Right cardiac atrium (tissue), 5 donors: Measurements from ENCODE around the gene SREK1IP1. TPM values are rescaled to one million over a fixed set of nuclear protein-coding genes. Genes with fewer than 3 reads are reported as not detected.

Source experiments
- ATAC-seq, 2 donors: fragments of 200-7000 bp; cut with Tn5 transposase; one replicate each; pipeline versions ENCODE4 v1.8.0 to v1.9.1; 2020; ENCODE audit warnings: moderate library complexity in 2 of 2, mild to moderate bottlenecking in 1 of 2
- DNase-seq, 3 donors: peaks; one replicate each; pipeline ENCODE4 v3.0.0-alpha.2; 2020
- H3K27ac ChIP-seq: one replicate; pipeline ENCODE4 v1.5.1; 2013; ENCODE audit warnings: mild to moderate bottlenecking, low read length, control low read depth, moderate library complexity
- H3K27me3 ChIP-seq: one replicate; pipeline ENCODE4 v1.6.1; 2013; ENCODE audit not compliant: control insufficient read depth, insufficient read depth
- H3K4me1 ChIP-seq: one replicate; pipeline ENCODE4 v1.6.1; 2013; ENCODE audit warnings: low read length; ENCODE audit not compliant: control insufficient read depth, insufficient read depth
- H3K4me3 ChIP-seq: one replicate; pipeline ENCODE4 v1.5.1; 2013; ENCODE audit warnings: low read length, control low read depth
- H3K9me3 ChIP-seq: one replicate; pipeline ENCODE4 v1.6.1; 2013; ENCODE audit warnings: low read length; ENCODE audit not compliant: control insufficient read depth
- WGBS: extraction: QIAGEN DNeasy Blood & Tissue Kit; methylation state at CpG from one replicate; pipeline ENCODE4 v1.1.7; 2013; 5-methylcytosine and 5-hydroxymethylcytosine counted together
- intact Hi-C, 4 donors: fragments of 100-400 bp; cut with DNase I; formaldehyde crosslinking; loops; one replicate each; pipeline versions ENCODE4 v1.11.0 to v1.14.0; 2022 to 2023
- long read RNA-seq, 4 donors: library from polyadenylated mRNA; unstranded; transcript quantifications; one replicate each; pipeline ENCODE4 v2.0.0, GENCODE V29; 2020 to 2021
- polyA plus RNA-seq: library from polyadenylated mRNA; stranded (reverse); fragments of 200-250 nt; gene quantifications from one replicate; pipeline ENCODE4 v1.2.3, GENCODE V29; 2013
- total RNA-seq, 4 donors: library from RNA; stranded (reverse); fragmentation: NEBNext Ultra II Directional; extraction: Animal tissue kit (Norgen Biotek cat#: 25700); gene quantifications; one replicate each; pipeline ENCODE4 v1.2.1, GENCODE V29; 2021
- donor health status: healthy with polysubstance abuse.
- donor health status: DM: no; HTN: yes; CAD: no.
- donor health status: DM: no; HTN: no; CAD: no.
- donor health status: DM: no; HTN: yes; CAD: no; lungs with severe emphysema.
- donor health status: DM: yes; HTN: yes; CAD: no.

The SREK1IP1 gene
- total RNA-seq, result 10 to 100 TPM; 12.2 to 15.3 (median 13.3) TPM
- 7.4 TPM for polyA plus RNA-seq
- long read RNA-seq, donor 1, full-length matches to known transcripts, result 8 of 14 reads
- long read RNA-seq, donor 1, partial matches to known transcripts, result 3 of 14 reads
- long read RNA-seq, donor 1, other reads (novel, unspliced or antisense), result 3 of 14 reads
- long read RNA-seq, donor 2, full-length matches to known transcripts, result 3 of 6 reads
- long read RNA-seq, donor 2, partial matches to known transcripts, result 1 of 6 reads
- long read RNA-seq, donor 2, other reads (novel, unspliced or antisense), result 2 of 6 reads
- long read RNA-seq, donor 3, full-length matches to known transcripts, result 2 of 5 reads
- long read RNA-seq, donor 3, partial matches to known transcripts, result 2 of 5 reads
- long read RNA-seq, donor 3, other reads (novel, unspliced or antisense), result 1 of 5 reads
- long read RNA-seq, donor 4, partial matches to known transcripts, result 0 of 1 reads
- long read RNA-seq, donor 4, other reads (novel, unspliced or antisense), result 1 of 1 reads

DNA sequence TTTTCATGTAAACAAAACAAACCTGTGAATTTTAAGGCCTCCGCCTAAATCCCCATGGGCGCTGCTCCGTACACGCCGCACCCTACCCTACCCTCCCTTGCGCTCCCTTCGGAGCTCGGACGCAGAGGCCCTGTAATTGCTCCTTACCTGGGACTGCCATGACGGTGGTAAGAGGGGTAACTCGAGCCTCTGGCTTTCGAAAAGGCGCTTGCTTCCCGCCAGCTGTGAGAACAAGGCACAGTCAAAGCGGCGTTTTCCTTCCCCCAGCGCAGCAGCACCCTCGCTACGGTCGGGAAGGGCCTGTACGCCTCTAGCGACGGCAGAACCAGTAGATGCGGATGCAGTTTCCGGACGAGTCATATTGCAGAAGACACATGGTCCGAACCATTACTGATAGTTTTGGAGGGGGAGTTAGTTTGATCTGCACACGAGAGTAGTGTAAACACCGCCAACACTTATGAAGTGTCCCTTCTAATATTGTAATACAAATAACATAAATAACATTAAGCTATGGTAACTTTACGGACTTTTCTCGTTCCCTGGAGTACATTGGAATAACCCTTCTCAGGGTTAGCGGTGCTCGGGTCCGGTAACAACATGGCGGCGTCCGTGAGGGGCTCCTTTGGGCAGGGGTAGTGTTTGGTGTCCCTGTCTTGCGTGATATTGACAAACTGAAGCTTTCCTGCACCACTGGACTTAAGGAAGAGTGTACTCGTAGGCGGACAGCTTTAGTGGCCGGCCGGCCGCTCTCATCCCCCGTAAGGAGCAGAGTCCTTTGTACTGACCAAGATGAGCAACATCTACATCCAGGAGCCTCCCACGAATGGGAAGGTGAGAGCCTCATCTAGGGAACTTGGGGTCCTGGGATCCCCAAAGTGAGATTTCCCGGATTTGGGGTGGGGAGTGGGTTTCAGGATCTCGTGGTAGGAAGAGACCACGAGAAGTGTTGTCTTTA is at the start of gene SREK1IP1, which contains the start of gene CWC27:
Gene SREK1IP1 (minus strand): TSS at position 334 of the 955 bp plus-strand sequence. CDS start 174 bp downstream, at position 160.
Gene CWC27 (plus strand): TSS at position 573 of the 955 bp plus-strand sequence. CDS start 217 bp downstream, at position 790.
- Histone ChIP-seq H3K4me3 (peak within 1 kb of the TSS; percentile 100), H3K27me3 (no peaks in the 10 kb centered on the region), H3K27ac (peak within 1 kb of the TSS; percentile 86), H3K9me3 (no peaks in the 10 kb centered on the region), H3K4me1 (peaks cover 4% of the 10 kb centered on the region)
- ATAC-seq (peak; percentile 99), DNase-seq (peak; percentile 81 to 90 (median 89))
- under 1% methylated on average over 48 of the region's 48 CpGs for WGBS
- intact Hi-C loops, result no loop called here

DNA sequence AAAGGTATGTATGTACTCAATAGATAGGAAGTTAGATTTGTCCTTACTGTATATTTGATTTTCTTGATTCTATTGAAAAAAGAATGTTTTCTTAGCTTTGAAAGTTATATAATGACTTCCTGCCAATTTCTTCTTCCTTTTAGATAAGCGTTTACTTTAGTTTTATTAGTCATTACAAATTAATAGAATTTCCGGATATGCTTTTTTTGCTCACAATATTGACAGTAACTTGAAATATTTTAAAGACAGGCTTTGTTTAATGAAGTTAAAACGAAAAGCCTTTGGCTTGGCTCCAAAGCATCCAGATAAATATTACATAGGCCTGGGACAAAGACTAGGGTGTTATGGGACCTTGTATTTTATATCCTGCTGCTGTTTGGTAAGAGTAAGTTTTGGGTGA is 49.8 kb upstream of the SREK1IP1 start:
- DNase-seq, result no peak
- no peak for ATAC-seq
- WGBS, result 36% methylated on average over 3 of the region's 3 CpGs
- H3K9me3 ChIP-seq, result no peaks in the 10 kb centered on the region
- intact Hi-C loops, result loop anchor here in 2 of 4 donors (5.0 to 10.0 kb wide), 2 partner anchors 664 to 667 kb away; partner anchors contain the start of gene ADAMTS6 (in 2 of the 2)
- no peaks in the 10 kb centered on the region for H3K27me3 ChIP-seq
- no peak overlapping the region for H3K27ac ChIP-seq
- no peaks in the 10 kb centered on the region for H3K4me1 ChIP-seq
- H3K4me3 ChIP-seq, result no peak overlapping the region

DNA sequence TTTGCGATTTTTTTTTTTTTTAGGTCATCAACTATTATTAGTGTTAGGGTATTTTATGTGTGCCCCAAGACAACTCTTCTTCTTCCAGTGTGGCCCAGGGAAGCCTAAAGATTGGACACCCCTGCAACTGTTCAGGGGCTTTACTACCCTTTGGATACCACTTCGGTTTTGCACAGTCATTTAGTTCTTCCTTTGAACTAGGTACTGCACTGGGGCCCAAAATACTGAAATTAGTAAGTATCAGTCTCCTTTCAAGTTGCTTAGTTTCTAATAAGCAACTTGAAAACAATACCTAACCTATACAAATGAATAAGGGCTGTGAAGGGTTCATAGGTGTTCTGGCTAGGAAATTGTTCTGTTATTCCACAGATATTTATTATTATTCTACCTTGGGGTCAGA is 45.6 kb upstream of the SREK1IP1 start:
- intact Hi-C loops, result loop anchor here in 1 of 4 donors (10.0 kb wide), 1 partner anchor 671 kb away; the partner anchor contains the start of gene ADAMTS6
- Histone ChIP-seq H3K9me3 (no peaks in the 10 kb centered on the region), H3K4me3 (no peak overlapping the region), H3K27ac (no peak overlapping the region), H3K4me1 (no peaks in the 10 kb centered on the region), H3K27me3 (no peaks in the 10 kb centered on the region)
- DNase-seq (no peak), ATAC-seq (no peak)
- 83% methylated on average over 2 of the region's 2 CpGs for WGBS

DNA sequence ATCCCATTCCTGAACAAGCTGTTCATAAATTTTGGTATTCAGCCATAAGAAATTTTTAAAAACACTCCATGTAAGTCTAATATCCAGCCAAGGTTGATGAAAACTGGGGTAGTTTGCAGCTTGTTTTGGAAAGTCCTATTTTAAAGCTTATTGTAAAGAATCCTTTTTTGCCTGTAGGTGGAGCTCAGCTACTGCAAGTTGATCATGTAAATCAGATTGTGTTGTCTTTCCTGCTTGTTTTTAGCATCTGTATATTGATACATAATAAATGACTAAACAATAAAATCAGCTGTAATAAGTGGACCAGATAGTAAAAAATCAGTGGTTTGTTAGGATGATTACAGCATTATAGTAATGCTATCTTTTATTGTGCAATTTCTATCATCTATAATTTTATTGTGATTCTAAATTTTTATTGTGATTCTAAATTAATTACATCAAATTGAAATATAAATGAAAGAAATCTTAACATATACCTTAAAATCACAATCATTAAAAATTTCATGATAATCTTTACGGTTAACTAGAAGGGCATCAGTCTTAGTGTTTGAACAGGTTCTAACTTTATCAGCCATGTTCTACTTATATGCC is 42.7 kb upstream of the SREK1IP1 start:
- DNase-seq (no peak), ATAC-seq (peak; percentile 44 to 66)
- no peaks in the 10 kb centered on the region for H3K27me3 ChIP-seq
- 78% methylated on average over 1 of the region's 1 CpG for WGBS
- no peak overlapping the region for H3K4me3 ChIP-seq
- intact Hi-C loops, result loop anchor here in 1 of 4 donors (10.0 kb wide), 1 partner anchor 674 kb away; the partner anchor contains the start of gene ADAMTS6
- no peaks in the 10 kb centered on the region for H3K4me1 ChIP-seq
- no peak overlapping the region for H3K27ac ChIP-seq
- no peaks in the 10 kb centered on the region for H3K9me3 ChIP-seq

DNA sequence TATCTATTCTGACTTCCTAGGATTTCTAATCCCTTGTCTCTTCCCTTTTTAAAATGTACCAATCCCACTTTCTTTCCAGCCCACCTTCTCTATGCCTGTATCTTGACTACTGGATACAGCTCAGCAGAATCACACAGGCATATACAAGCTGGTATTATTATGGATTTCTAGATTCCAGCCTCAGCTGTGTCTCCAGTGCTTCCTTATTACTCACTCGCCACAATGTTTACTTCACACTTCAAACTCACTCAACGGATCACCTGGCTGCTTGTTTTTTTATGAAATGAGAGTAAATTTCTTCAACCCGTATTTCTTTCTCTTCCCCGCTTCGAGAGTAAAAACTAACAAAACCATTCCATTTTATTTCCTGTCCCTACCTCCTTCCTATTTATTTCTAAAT is 39.0 kb upstream of the SREK1IP1 start:
- intact Hi-C loops, result loop anchor here in 1 of 4 donors (10.0 kb wide), 1 partner anchor 677 kb away; the partner anchor contains the start of gene ADAMTS6
- ATAC-seq (no peak), DNase-seq (no peak)
- Histone ChIP-seq H3K9me3 (no peaks in the 10 kb centered on the region), H3K4me3 (no peak overlapping the region), H3K4me1 (no peaks in the 10 kb centered on the region), H3K27me3 (no peaks in the 10 kb centered on the region), H3K27ac (no peak overlapping the region)
- WGBS, result 89% methylated on average over 5 of the region's 5 CpGs

DNA sequence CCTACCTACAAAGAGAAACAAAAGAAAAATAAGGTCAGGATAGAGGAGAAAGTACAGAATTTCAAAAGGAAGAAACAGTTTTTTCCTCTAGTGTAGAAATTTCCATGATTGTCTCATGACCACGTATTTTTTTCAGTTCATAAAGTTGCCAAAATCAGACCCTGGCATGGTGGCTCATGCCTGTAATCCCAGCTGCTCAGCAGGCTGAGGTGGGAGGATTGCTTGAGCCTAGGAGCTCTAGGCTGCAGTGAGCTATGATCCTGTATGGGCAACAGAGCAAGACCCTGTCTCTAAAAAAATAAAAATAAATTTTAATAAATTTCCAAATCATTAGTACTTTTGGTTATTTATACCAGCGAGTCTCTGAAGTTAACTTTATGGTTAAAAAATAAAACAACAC is 38.0 kb upstream of the SREK1IP1 start:
- intact Hi-C loops, result loop anchor here in 1 of 4 donors (10.0 kb wide), 1 partner anchor 678 kb away; the partner anchor contains the start of gene ADAMTS6
- no peak for DNase-seq
- Histone ChIP-seq H3K4me1 (no peaks in the 10 kb centered on the region), H3K9me3 (no peaks in the 10 kb centered on the region), H3K27me3 (no peaks in the 10 kb centered on the region), H3K4me3 (no peak overlapping the region), H3K27ac (no peak overlapping the region)
- ATAC-seq, result no peak
- 72% methylated on average over 2 of the region's 2 CpGs for WGBS

DNA sequence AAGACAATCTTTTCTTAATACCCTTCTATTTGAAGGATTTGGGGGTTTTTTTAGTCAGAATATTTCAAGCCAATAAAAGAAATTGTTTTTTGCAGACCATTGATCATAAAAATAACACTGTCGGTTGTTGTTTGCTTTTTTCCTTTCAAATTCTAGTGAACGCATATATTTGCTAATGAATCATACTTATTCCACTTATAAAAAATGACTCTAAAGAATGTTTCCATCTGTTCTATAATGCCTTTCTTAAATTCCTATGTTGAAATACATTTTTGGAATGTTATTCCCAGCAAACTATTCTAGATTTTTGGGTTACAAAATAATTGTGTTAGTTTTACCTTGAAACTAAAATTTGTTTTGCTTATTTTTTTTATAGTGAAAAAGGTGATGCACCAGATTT is 32.4 kb upstream of the SREK1IP1 start:
- Histone ChIP-seq H3K4me1 (no peaks in the 10 kb centered on the region), H3K9me3 (no peaks in the 10 kb centered on the region), H3K27me3 (no peaks in the 10 kb centered on the region), H3K27ac (no peak overlapping the region), H3K4me3 (no peak overlapping the region)
- 93% methylated on average over 2 of the region's 2 CpGs for WGBS
- DNase-seq, result no peak
- no peak for ATAC-seq
- intact Hi-C loops, result loop anchor here in 1 of 4 donors (10.0 kb wide), 1 partner anchor 684 kb away; the partner anchor contains the start of gene ADAMTS6

DNA sequence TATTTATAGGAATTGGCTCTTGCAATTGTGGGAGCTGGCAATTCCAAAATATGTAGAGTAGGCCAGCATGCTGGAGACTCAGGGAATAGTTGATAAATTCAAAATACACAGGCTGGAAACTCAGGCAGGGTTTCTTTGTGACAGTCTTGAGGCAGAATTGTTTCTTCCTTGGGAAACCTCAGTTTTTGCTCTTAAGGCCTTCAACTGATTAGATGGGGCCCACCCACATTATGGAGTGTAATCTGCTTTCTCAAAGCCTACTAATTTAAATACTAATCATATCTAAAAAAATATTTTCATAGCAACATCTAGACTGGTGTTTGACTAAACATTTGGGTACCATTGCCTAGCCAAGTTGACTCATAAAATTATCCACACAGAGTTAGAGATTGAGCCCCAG is 27.8 kb upstream of the SREK1IP1 start:
- Histone ChIP-seq H3K27me3 (no peaks in the 10 kb centered on the region), H3K9me3 (no peaks in the 10 kb centered on the region), H3K27ac (no peak overlapping the region), H3K4me3 (no peak overlapping the region), H3K4me1 (peaks cover 1% of the 10 kb centered on the region)
- DNase-seq, result no peak
- ATAC-seq, result no peak
- intact Hi-C loops, result no loop called here

DNA sequence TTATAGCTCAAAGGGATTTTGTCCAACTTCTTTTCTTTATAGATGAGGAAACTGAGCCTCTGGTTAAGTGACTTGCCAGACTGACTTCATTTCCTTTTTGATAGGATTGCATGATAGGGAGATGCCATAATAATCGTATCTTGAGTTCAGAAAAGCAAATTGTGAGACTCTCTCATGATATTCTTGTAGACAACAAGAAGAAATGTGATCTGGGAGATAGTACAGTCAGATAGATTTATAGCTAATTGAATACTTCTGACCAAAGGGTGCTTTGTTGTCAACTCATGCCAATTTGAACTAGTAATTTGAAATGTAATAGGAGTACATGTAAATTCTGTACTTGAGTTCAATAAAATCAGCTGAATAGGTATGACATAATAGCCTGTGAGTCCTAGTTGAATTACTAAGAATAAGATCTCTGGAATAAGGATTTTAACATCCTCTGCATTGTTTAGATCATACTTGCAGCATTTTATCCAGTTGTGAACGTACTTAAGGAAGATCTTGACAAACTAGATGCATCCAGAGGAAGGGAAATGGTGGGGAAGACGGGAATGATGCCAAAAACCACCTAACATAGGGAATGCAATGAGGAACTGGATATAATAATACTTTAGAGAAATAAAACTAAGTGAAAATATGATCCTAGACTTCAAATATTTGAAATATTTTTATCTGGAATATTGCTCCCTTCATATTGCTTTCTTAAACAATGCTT is 25.7 kb upstream of the SREK1IP1 start:
- H3K27ac ChIP-seq, result no peak overlapping the region
- H3K4me1 ChIP-seq, result peaks cover 1% of the 10 kb centered on the region
- no peak for ATAC-seq
- no peaks in the 10 kb centered on the region for H3K9me3 ChIP-seq
- WGBS, result 59% methylated on average over 3 of the region's 3 CpGs
- no peaks in the 10 kb centered on the region for H3K27me3 ChIP-seq
- intact Hi-C loops, result no loop called here
- H3K4me3 ChIP-seq, result no peak overlapping the region
- no peak for DNase-seq

DNA sequence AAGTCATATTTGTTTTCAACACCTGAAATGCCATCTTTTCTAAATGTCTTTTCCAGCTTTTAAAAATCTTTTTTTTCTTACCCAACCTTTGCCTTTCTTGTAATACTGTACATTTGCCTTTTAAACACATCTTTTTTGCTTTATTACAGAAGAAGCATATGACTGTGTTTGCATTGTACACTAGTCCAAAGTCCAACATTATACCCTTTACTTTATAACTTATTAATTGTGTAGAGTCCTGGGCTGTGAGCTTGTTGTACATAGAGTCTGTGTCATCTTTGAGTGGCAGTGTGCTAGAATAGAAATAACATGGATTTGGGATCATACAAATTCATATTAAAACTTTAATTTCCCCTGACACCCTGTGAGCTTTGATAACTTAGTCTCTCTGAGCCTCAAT is 24.0 kb upstream of the SREK1IP1 start:
- Histone ChIP-seq H3K9me3 (no peaks in the 10 kb centered on the region), H3K4me1 (peaks cover 1% of the 10 kb centered on the region), H3K4me3 (no peak overlapping the region), H3K27me3 (no peaks in the 10 kb centered on the region), H3K27ac (no peak overlapping the region)
- DNase-seq (no peak), ATAC-seq (no peak)
- intact Hi-C loops, result no loop called here
